Measurements from ENCODE around the gene CYYR1. TPM values are rescaled to one million over a fixed set of nuclear protein-coding genes. Genes with fewer than 3 reads are reported as not detected.

The CYYR1 gene
- total RNA-seq, 1 donor from 2014 or later = 20.1 TPM

GRCh38 chr21:26425576-26425975 lies 147.5 kb downstream of the CYYR1 start:
- no peak for DNase-seq

GRCh38 chr21:26423511-26423910 lies 149.6 kb downstream of the CYYR1 start:
- no peak for DNase-seq

GRCh38 chr21:26422706-26423105 lies 150.4 kb downstream of the CYYR1 start:
- no peak for DNase-seq

GRCh38 chr21:26422138-26422537 lies 150.9 kb downstream of the CYYR1 start:
- DNase-seq = no peak

- DNase-seq = no peak
Observed at GRCh38 chr21:26421724-26422123, 151.4 kb downstream of the CYYR1 start.
